Measurements from ENCODE around the gene SORL1. TPM values are rescaled to one million over a fixed set of nuclear protein-coding genes. Genes with fewer than 3 reads are reported as not detected.

SORL1 gene
- polyA plus RNA-seq, 3 donors, result 52.5 to 61.9 (median 59.4) TPM

DNA sequence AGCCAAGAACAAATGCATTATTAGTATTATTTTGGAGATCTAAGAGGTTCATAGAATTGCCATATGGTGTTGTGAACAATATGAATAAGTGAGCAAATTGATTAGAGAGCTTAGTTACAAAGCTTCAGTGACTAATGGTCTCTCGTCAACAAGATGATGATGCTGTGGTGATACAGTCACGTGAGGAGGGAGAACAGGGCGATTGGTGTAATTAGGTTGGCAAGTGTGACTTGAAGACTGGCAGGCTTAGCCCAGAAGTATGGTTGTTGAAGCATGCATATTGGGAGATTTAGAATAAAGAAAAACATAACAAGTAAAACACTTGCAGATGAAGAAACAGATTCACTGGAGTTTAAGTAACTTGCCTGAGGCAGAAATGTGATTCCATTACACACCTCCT, 101.3 kb downstream of the SORL1 start:
- Histone ChIP-seq H3K79me2 (ENCODE audit: insufficient read depth, low read length) (no peaks in the 10 kb centered on the region), H3K27me3 (ENCODE audit: control insufficient read depth in 2 of 2, insufficient read depth in 2 of 2, low read length in 2 of 2) (no peaks in the 10 kb centered on the region), H3K4me1 (ENCODE audit: control insufficient read depth in 1 of 2, insufficient read depth in 2 of 2, low read length in 2 of 2) (no peaks in the 10 kb centered on the region), H3K9ac (ENCODE audit: insufficient read depth, low read length, poor library complexity, severe bottlenecking) (no peak overlapping the region), H3K4me3 (replicated peaks in 1 of 3; ENCODE audit: low read depth in 2 of 3, low read length in 3 of 3) (no peak overlapping the region), H4K20me1 (ENCODE audit: insufficient read depth, low read length) (peaks cover 95% of the 10 kb centered on the region), H3K27ac (ENCODE audit: low read depth in 1 of 2, low read length in 2 of 2) (no peak overlapping the region), H3K9me3 (replicated peaks in 1 of 2; ENCODE audit: control insufficient read depth in 1 of 2, insufficient read depth in 1 of 2, low read length in 2 of 2) (no peaks in the 10 kb centered on the region), H3K36me3 (replicated peaks in 1 of 2; ENCODE audit: control insufficient read depth in 1 of 2, insufficient read depth in 2 of 2, low read length in 2 of 2) (peaks cover 94 to 99% of the 10 kb centered on the region in 2 donors), H2AFZ (ENCODE audit: insufficient read depth, low read depth, low read length, poor library complexity, severe bottlenecking) (no peak overlapping the region), H3K4me2 (replicated peaks; ENCODE audit: extremely low read depth, low read length, poor library complexity, severe bottlenecking) (no peak overlapping the region)
- Mint-ChIP-seq H3K4me3 (no peak overlapping the region), H3K27me3 (ENCODE audit: low read depth in 3 of 3) (no peaks in the 10 kb centered on the region), H3K36me3 (peaks cover 79 to 91% of the 10 kb centered on the region in 2 donors), H3K27ac (no peak overlapping the region), H3K9me3 (peaks cover 0 to 2% (median 0%) of the 10 kb centered on the region in 7 donors), H3K4me1 (peaks cover 5% of the 10 kb centered on the region)
- WGBS (ENCODE audit: insufficient coverage), result 97% methylated on average over 3 of the region's 3 CpGs
- TF ChIP-seq, protein P1, sequence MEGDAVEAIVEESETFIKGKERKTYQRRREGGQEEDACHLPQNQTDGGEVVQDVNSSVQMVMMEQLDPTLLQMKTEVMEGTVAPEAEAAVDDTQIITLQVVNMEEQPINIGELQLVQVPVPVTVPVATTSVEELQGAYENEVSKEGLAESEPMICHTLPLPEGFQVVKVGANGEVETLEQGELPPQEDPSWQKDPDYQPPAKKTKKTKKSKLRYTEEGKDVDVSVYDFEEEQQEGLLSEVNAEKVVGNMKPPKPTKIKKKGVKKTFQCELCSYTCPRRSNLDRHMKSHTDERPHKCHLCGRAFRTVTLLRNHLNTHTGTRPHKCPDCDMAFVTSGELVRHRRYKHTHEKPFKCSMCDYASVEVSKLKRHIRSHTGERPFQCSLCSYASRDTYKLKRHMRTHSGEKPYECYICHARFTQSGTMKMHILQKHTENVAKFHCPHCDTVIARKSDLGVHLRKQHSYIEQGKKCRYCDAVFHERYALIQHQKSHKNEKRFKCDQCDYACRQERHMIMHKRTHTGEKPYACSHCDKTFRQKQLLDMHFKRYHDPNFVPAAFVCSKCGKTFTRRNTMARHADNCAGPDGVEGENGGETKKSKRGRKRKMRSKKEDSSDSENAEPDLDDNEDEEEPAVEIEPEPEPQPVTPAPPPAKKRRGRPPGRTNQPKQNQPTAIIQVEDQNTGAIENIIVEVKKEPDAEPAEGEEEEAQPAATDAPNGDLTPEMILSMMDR (IDR thresholded peaks at IDR 0.05), result no peak
- intact Hi-C loops (cut with micrococcal nuclease), result no loop called here
- no peak for DNase-seq

DNA sequence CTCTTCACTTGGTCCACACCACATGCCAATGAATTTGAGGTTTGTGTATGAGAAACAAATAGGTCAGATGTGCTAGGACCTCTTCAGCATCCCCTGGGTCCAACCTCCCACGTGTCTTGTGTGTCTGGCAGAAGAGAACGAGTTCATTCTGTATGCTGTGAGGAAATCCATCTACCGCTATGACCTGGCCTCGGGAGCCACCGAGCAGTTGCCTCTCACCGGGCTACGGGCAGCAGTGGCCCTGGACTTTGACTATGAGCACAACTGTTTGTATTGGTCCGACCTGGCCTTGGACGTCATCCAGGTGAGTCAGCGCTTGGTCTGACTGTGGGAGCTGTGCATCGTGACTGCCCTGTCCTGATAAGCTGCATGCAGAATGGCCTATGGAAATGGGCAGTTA, 101.7 kb downstream of the SORL1 start:
- intact Hi-C loops (cut with micrococcal nuclease), result no loop called here
- Histone ChIP-seq H3K9ac (ENCODE audit: insufficient read depth, low read length, poor library complexity, severe bottlenecking) (no peak overlapping the region), H2AFZ (ENCODE audit: insufficient read depth, low read depth, low read length, poor library complexity, severe bottlenecking) (no peak overlapping the region), H3K4me2 (replicated peaks; ENCODE audit: extremely low read depth, low read length, poor library complexity, severe bottlenecking) (no peak overlapping the region), H3K36me3 (replicated peaks in 1 of 2; ENCODE audit: control insufficient read depth in 1 of 2, insufficient read depth in 2 of 2, low read length in 2 of 2) (peaks cover 96 to 99% of the 10 kb centered on the region in 2 donors), H3K4me3 (replicated peaks in 1 of 3; ENCODE audit: low read depth in 2 of 3, low read length in 3 of 3) (no peak overlapping the region), H3K9me3 (replicated peaks in 1 of 2; ENCODE audit: control insufficient read depth in 1 of 2, insufficient read depth in 1 of 2, low read length in 2 of 2) (no peaks in the 10 kb centered on the region), H4K20me1 (ENCODE audit: insufficient read depth, low read length) (peaks cover 95% of the 10 kb centered on the region), H3K79me2 (ENCODE audit: insufficient read depth, low read length) (no peaks in the 10 kb centered on the region), H3K27me3 (ENCODE audit: control insufficient read depth in 2 of 2, insufficient read depth in 2 of 2, low read length in 2 of 2) (no peaks in the 10 kb centered on the region), H3K27ac (ENCODE audit: low read depth in 1 of 2, low read length in 2 of 2) (no peak overlapping the region), H3K4me1 (ENCODE audit: control insufficient read depth in 1 of 2, insufficient read depth in 2 of 2, low read length in 2 of 2) (no peaks in the 10 kb centered on the region)
- no peaks in the 10 kb centered on the region for H3K27me3 Mint-ChIP-seq (ENCODE audit: low read depth in 3 of 3)
- no peak overlapping the region for H3K4me3 Mint-ChIP-seq
- peaks cover 82 to 91% of the 10 kb centered on the region in 2 donors for H3K36me3 Mint-ChIP-seq
- no peak for DNase-seq
- H3K27ac Mint-ChIP-seq, result peak overlapping the region in 1 of 7 donors; percentile 23
- H3K9me3 Mint-ChIP-seq, result peaks cover 0 to 2% (median 0%) of the 10 kb centered on the region in 7 donors
- TF ChIP-seq, protein P1 (IDR thresholded peaks at IDR 0.05), result no peak
- WGBS (ENCODE audit: insufficient coverage), result 97% methylated on average over 11 of the region's 11 CpGs
- H3K4me1 Mint-ChIP-seq, result peaks cover 5% of the 10 kb centered on the region

All from CD14-positive monocyte (primary cell).